HG02885 (cell line): ENCODE data around the gene RNASEH2A.

ENCODE experiments used
- ATAC-seq: cut with Tn5 transposase; IDR thresholded peaks from one replicate; pipeline ENCODE4 v1.9.1; 2021; ENCODE audit warnings: mild to moderate bottlenecking; ENCODE audit not compliant: unreplicated experiment, poor library complexity

The RNASEH2A gene

DNA sequence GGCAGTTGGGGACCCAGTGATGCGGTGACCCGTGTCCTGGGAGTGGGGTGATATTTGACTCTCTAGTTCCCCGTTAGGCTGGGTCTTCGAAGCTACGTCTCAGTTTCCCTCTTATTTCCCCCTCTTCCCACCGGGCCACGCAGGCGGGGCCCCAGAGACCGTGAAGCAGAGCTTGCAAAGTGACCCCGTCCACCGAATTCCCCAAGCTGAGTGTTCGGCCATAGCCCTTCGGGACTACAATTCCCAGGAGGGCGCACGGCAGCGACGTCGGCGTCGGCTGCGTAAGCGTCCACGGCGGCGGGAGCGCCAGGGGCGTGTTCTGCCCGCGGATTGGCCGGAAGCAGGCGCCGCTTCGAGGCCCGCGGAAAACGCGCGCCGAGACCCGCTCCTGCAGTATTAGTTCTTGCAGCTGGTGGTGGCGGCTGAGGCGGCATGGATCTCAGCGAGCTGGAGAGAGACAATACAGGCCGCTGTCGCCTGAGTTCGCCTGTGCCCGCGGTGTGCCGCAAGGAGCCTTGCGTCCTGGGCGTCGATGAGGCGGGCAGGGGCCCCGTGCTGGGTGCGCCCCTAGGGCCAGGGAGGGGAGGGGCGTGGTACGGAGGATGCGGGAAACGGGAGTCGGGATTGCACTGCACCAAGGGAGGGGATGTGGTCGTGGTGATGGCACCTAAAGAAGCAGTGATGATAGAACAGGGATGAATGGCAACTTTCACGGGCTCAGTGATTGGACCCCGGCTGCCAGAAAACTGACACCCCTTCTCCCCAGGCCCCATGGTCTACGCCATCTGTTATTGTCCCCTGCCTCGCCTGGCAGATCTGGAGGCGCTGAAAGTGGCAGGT, at the start of gene RNASEH2A:
TSS of gene RNASEH2A (plus strand) at position 343 of the 840 bp plus-strand sequence. CDS start at position 433, 90 bp downstream.
- ATAC-seq = peak; percentile 83

DNA sequence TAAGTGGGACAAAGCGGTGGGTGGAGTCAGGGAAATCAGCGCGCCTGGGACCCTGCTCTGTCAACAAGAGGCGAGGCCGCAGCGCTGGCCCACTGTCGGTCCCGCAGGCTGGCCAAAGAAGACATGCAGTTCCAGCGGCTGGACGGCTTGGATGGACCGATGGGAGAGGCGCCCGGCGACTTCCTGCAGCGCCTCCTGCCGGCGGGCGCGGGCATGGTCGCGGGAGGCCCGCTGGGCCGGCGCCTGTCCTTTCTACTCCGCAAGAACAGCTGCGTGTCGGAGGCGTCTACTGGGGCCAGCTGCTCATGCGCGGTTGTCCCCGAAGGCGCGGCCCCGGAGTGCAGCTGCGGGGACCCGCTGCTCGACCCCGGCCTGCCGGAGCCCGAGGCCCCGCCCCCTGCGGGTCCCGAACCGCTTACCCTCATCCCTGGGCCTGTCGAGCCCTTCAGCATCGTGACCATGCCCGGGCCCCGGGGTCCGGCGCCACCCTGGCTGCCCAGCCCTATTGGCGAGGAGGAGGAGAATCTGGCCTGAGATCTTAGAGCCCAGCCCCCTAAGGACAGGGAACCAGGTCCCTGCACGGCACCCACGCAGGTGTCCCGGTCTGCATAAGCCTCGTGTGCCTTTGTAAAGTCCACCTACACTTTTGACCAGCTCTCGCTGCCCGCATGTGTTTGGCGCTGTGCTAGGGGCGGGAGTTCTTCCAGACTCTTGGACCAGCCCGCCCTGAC, 48.7 kb upstream of the RNASEH2A start:
- ATAC-seq = no peak

DNA sequence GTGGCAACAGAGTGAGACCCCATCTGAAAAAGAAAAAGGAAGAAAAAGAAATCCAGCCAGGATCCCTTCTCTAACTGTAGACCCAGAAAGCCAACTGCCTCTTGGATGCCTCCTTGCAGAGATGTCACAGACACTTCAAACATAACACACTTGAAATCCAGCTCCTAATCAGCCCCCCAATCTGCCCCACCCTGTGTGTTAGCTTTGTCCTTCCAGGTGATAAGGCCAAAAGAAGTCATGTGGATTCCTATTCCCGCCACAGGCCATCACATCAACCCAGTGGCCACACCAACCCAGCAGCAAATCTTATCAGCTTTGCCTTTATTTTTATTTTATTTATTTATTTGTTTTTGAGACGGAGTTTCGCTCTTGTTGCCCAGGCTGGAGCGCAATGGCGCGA, 46.7 kb upstream of the RNASEH2A start:
- ATAC-seq = no peak

DNA sequence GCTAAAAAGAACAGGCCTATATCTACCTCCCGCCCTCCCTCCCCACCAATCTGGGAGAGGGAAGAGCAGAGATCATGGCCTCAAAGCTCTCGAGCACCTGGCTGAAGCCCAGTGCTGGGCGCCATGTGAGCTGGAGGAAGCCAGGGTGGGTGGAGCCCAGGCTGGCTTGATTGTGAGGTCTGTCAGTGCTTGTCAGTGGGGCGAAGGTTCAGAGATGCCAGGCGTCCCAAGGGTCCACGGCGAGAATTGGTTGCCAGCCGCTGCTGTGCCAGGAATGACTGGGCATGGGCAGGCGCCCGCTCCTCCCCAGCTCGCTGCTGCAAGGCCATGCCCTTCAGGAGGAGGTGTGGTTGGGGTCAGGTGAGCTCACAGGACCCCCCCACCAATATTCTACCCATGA, 43.3 kb upstream of the RNASEH2A start:
- ATAC-seq = no peak

DNA sequence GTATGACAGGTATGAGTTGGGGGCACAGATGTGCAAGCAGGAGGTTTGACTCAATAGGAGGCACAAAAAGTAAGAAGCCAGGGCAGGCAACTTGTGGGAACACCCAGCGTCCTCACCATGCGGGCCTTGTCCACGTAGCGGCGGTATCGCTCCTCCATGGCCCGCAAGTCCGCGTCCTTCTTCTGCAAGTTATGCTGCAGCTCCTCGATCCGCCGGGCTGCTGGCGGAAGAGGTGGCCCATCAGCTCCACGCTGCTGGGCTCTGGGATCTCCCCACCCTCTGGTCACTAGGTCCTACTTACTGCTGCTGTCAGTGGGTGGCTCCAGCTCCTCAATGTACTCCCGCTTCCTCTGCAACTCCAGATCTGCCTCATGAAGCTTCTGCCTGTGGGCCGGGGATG, 41.7 kb upstream of the RNASEH2A start:
- no peak for ATAC-seq

DNA sequence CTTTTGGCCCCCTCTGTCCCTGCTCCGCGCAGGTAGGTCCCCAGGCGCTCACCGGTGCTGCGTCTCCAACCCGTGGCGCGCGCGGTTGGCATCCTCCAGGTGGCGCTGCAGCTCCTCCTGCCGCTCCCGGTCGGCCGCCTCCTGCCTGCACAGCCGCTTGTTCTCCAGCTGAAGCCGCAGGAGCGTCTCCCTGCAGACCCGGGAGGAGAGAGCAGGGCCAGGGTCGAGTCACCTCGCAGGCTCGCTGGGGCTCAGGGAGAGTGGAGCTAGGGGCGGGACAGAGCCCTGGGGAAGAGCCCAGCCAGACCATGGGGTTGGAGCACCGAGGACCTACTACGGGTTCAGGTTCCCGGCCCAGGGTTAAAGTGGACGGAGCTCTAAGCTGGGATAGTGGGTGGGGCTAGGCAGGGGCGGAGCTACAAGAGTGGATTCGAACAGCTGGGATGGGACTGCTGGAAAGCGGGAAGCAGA, 40.3 kb upstream of the RNASEH2A start:
- ATAC-seq = peak; percentile 58

DNA sequence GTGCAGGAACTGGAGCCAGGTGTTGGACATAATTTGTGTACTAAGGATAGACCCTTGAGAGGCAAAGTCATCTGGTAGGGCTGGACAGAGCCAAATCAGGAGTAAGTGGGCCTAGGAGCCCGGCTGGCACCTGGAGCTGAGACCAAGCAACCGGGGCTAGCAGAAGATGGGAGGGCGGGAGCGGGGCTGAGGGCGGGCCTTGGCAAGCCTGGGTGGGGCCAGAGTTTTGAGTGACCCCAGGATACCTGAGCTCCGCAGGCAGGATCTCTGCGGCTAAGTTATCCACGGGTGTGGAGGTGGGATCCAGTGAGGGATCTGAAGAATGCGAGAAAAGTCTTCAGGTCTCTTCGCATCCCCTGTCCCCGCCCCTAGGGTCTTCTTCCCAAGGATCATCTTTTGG, 39.2 kb upstream of the RNASEH2A start:
- ATAC-seq = no peak

DNA sequence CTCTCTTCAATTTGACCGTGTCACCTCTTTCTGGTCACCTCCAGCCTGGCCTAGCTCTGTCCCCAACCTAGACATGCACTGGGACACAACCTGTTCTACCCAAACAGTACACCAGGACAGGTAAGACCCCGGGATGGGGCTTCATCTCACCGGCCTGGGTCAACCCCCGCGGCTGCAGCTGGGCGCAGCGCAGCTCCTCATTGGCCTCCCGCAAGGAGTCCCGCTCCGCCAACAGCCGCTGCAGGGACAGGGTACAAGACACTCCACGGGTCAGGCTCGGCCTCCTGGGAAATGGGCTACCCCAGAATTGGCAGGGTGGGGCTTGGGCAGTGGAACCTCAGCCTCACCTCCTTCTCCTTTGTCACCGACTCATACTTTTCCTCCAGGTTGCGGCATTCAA, 38.7 kb upstream of the RNASEH2A start:
- no peak for ATAC-seq

DNA sequence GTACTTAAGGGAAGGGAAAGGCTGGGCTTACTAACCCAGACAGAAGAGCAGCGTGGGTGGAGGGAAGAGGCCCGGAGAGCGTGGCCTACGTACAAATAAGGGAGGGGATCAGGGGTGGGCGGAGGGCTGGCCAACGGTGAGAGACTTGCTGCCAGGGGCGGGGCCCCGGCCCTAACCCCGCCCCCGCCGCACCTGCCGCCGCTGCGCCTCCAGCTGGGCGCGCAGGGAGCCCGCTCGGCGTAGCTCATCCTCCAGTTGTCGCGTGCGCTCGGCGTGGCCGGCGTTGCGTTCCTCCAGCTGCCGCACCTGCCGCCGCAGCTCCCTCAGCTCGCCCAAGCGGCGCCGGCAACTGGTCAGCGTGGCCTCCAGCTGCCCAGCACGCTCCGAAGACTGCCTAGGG, 36.7 kb upstream of the RNASEH2A start:
- no peak for ATAC-seq

DNA sequence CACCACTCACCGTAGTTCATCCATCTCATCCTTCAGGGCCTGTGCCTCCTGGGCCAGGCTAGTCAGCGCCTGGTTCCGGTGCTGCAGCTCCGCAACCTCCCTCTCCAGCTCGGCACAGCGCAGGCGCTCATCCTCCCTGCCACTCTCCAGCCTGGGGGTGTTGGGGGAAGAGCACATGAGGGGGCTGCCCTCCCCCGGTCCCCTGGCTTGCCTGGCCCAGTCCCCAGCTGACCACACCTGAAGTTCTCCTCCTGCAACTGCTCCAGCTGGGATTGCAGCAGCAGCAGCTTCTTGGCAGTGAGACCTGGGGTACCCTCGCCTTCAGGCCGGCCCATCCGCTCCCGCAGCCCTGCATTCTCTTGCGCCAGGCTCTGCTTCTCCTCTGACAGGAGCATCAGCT, 35.5 kb upstream of the RNASEH2A start:
- ATAC-seq = no peak

DNA sequence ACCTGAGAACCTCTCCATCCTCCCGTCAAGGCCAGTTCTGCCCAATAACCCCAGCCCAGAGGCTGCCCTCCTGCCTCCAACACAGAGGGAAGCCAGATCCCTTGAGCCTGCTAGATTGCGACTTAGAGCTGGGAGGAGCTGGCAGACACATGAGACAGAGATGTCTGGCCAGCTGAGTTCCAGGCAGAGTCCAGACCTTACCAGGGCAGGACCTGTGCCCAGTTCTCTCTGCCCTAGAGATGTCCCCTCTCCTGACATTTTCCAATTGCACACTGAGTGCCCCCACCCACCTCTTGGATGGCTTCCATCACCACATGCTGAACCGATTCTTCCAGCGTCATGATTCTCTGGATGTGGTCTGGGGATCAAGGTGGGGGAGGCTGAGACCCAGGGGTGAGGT, 34.1 kb upstream of the RNASEH2A start:
- ATAC-seq = no peak

DNA sequence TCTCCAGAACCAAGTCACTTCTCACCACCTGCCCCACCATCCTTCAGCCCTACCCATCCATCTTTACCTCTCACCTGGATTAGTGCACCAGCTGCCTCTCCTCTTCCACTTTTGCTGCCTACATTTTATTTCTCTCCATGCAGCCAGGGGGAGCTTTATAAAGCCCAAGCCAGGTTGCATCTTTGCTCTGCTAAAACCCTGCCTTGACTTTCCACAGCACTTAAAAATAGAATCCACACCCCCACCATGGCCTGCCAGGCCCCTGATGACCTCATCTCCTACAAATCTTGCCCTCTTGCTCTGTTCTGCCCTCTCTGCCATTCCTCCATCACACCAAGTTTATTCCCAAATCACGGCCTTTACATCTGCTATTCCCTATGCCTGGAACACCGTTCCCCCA, 32.8 kb upstream of the RNASEH2A start:
- ATAC-seq = no peak

DNA sequence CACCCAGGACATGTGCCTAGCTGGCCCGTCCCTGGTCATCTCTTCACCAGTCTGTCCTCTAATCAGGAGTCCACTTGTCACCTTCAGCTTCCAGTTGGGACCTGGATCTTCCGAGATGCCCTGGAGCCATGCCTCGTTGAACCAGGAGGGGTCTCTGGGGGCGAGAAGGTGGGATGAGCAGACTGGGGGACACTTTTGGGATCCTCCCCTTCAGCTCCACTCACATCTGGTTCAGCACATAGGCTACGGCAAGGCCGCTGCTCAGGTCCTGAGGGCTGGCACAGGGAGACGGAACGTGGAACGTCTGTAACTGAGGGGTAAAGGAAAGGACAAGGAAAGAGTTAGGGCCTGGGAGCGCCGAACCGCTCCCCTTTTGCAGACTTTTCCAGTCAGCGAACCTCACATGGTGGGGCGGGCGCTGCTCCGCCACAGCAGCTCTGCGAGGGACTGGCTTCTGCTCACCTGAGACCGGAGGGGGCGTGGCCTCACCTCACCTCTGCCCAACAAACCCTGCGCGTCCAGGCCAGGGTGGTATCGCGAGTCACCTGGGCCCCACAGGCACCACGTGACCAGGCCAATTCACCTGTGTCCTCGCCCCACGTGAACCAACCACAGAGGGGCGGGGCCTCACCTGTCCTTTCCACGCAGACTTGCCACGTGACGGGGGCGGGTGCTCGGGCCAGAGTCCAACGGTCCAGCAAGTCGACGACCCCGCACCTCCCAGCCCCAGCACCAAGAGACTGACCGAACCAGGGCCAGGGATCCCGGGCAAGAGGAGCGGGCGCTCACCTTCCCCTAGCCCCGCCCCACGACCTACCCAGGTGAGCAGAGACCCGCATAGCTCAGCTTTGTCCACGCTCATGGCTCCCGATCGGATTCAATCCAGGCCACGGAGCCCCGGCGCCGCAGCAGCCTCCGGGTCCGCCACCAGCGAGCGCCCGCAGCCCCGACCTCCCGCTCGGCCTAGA, 31.5 kb upstream of the RNASEH2A start, which contains the start of gene HOOK2:
TSS of gene HOOK2 (minus strand) at position 965 of the 968 bp plus-strand sequence. CDS start at position 862, 103 bp downstream.
- peak; percentile 8 for ATAC-seq

DNA sequence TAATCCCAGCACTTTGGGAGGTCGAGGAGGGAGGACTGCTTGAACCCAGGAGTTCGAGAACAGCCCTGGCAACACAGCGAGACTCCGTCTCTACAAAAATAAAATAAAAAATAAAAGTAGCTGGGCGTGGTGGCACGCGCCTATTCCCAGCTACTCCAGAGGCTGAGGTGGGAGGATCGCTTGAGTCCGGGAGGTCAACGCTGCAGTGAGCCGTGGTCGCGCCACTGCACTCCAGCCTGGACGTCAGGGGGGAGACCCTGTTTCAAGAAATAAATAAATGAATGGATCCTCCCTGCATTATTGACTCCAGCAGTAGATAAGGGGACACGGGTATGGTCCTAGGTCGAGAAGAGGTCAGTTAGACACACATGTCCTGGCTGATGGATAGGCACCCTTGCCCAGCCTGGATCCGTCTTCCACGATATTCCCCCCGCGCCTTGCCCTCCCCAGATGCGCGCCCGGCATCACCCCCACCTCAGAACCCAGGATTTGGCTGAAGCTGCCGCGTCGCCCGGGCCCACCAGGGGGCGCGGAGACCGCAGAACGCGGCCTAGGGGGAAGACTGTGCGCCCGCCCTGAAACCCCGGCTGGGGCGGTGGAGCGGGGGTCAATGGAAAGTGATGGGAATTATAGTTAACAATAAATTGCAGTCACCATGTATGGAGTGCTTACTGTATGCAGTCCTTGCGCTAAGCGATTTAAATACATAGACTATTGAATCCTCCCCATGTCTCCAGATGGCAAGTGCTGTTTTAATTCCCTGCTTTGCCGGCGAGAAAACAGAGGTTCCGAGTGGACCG, 29.0 kb upstream of the RNASEH2A start:
- peak; percentile 37 for ATAC-seq

DNA sequence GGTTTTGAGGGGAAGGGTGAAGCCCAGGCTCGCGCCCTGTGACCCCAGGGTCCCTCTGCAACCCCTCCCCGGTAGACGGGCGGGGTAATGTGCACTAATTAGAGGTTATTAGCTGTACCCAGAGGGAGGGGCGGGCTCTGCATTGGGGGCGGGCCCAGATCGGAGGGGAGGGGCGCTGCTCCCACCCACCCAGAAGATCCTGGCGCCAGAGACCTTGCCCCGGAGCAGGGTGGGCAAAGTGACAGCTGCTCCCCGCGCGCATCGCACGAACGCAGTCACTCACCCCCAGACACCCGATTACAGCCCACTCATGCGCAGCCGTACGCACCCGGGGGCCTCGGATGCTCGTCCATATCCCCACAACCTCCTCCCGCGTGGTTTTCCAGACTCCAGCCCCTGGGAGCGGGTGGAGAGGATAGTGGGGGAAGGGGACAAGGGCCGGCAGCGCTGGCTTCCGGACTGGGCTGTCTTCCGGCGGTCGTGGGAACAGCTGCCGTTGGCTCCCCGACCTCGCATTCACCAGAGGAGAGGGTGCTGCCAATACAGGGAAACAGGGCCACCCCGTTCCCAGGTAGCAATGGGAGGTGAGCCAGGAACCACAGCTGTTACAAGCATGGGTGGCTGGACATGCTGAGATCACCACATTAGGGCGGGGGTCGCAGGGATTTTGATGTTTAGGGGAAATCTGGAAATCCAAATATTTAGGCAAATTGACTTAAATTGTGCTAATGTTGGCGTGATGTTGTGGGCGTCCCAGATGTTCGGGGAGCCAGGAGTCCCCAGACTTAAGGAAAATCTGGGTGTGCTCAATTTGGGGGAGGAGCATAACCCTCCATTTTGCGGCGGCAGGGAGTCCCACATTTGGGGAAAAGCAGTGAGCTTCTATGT, 28.1 kb upstream of the RNASEH2A start:
- ATAC-seq = no peak

DNA sequence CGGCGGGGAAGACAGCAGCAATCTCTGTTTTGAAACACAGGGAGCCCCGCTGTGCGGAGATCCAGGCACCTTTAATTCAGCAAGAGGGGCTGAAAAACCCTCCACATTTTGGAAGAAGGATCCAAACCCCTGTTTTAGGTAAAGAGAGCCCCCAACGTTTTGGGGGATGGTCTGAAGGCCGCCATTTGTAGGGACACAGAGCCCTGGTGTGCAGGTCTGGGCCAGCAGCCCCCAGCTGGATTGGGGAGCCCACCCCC, 27.6 kb upstream of the RNASEH2A start:
- no peak for ATAC-seq

DNA sequence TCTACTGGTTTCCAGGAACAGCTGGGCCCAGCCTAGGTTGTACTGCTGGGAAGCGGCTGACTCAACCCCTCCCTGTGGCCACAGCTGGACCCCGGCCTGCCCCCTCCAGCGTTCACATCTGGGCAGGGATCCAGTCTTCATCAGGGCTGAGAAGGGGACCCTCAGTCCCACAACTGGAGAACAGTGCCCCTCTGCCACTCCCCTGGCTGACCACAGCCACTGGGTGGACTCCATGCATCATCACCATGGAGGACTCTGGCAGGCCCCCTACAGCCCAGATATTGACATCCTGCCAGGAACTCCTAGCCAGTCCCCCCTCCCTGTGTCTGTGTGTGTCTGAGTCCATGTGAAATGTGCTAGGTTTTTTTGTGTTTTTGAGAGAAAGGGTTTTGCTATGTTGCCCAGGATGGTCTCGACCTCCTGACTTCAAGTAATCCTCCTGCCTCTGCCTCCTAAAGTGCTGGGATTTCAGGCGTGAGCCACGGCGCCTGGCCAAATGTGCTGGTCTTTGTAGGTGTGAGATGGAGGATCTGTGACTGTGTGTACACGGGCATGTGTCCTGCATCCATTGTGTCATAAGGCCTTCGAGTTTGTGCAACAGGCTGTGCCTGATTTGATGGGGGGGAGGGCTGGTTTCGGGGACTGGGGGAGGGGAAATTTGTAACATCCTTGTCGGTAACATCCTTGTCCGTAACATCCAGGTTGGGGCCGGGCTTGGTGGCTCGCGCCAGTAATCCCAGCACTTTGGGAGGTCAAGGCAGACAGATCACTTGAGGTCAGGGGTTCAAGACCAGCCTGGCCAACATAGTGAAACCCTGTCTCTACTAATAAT, 27.0 kb upstream of the RNASEH2A start:
- no peak for ATAC-seq

DNA sequence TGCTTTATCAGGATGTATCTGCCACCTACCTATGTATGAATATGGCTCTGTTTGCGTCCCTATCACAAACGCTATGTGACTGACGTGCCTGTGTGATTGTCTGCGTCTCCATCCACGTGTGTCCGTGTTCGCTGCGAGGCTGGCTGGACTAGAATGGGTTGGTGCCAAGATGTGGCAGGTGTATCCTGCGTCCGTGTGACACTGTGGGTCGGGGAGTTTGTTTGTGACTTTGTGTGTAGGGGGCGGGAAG, 24.3 kb upstream of the RNASEH2A start:
- no peak for ATAC-seq
